IMR-90 (cell line): Measurements from ENCODE around the gene SPRR2G. TPM values are rescaled to one million over a fixed set of nuclear protein-coding genes. Genes with fewer than 3 reads are reported as not detected.
"Not testable (repeated sequence)": the region's sequence is repeated elsewhere in the genome, so short reads cannot be mapped to it uniquely, and the experiment has no call there.

Source experiments
- ATAC-seq: fragments of 200-7000 bp; cut with Tn5 transposase; 2 replicates; pipeline ENCODE4 v1.9.1; 2020; ENCODE audit warnings: low read depth, mild to moderate bottlenecking, moderate library complexity
- BruUV-seq: library from RNA; stranded (reverse); fragments of 400-500 nt; replicated peaks from 2 replicates; lab custom pipeline; 2021; lab: Mats Ljungman, UMichigan
- CTCF ChIA-PET: fragments of 300-600 bp; formaldehyde crosslinking; extraction: SDS; loops from one replicate; lab custom pipeline; 2021; ENCODE audit warnings: antibody characterized with exemption; lab: Yijun Ruan, JAX
- POLR2A ChIA-PET: fragments of 300-600 bp; sonication (Branson Sonifier 250); formaldehyde crosslinking; loops from one replicate; lab custom pipeline; 2022; ENCODE audit warnings: antibody characterized with exemption; ENCODE audit not compliant: unreplicated experiment; lab: Charles Lee
- DNase-seq: peaks from one replicate; pipeline ENCODE4 v3.0.0; 2013
- H2AFZ ChIP-seq: replicated peaks from 2 replicates; pipeline ENCODE3; 2013; ENCODE audit warnings: low read length, mild to moderate bottlenecking; ENCODE audit not compliant: poor library complexity
- H2AK5ac ChIP-seq: 2 replicates; pipeline ENCODE4 v1.6.1; 2013; ENCODE audit warnings: low read depth, low read length, inconsistent platforms
- H2AK9ac ChIP-seq: replicated peaks from 2 replicates; pipeline ENCODE3; 2013; ENCODE audit warnings: mild to moderate bottlenecking, low read depth, low read length, moderate library complexity; ENCODE audit not compliant: poor library complexity
- H2BK120ac ChIP-seq: 2 replicates; pipeline ENCODE4 v1.6.1; 2013; ENCODE audit warnings: low read depth, low read length, inconsistent platforms
- H2BK15ac ChIP-seq: 3 replicates; pipeline ENCODE4 v1.6.1; 2013; ENCODE audit warnings: low read depth, low read length, inconsistent platforms
- H2BK20ac ChIP-seq: 2 replicates; pipeline ENCODE4 v1.6.1; 2013; ENCODE audit warnings: low read depth, mild to moderate bottlenecking, inconsistent platforms, low read length, moderate library complexity
- H2BK5ac ChIP-seq: 2 replicates; pipeline ENCODE4 v1.6.1; 2013; ENCODE audit warnings: mild to moderate bottlenecking, low read depth, low read length, inconsistent platforms; ENCODE audit not compliant: poor library complexity, severe bottlenecking
- H3K14ac ChIP-seq: replicated peaks from 2 replicates; pipeline ENCODE4 v1.6.1; 2013; ENCODE audit warnings: low read depth, low read length, inconsistent platforms
- H3K18ac ChIP-seq: 2 replicates; pipeline ENCODE4 v1.6.1; 2013; ENCODE audit warnings: low read depth, low read length, control low read depth
- H3K23ac ChIP-seq: 2 replicates; pipeline ENCODE4 v1.6.1; 2013; ENCODE audit warnings: low read depth, low read length, inconsistent platforms
- H3K27ac ChIP-seq: 2 replicates; pipeline ENCODE4 v1.5.1; 2013; ENCODE audit warnings: mild to moderate bottlenecking, control low read depth, low read length; ENCODE audit not compliant: insufficient read depth
- H3K27me3 ChIP-seq: 2 replicates; pipeline ENCODE4 v1.6.1; 2013; ENCODE audit warnings: low read length; ENCODE audit not compliant: control insufficient read depth, insufficient read depth
- H3K36me3 ChIP-seq: 2 replicates; pipeline ENCODE4 v1.6.1; 2013; ENCODE audit warnings: low read length, mixed read lengths; ENCODE audit not compliant: control insufficient read depth, insufficient read depth
- H3K4ac ChIP-seq: 2 replicates; pipeline ENCODE4 v1.6.1; 2013; ENCODE audit warnings: low read depth, low read length, inconsistent platforms
- H3K4me1 ChIP-seq: 2 replicates; pipeline ENCODE4 v1.6.1; 2013; ENCODE audit warnings: low read length, mixed read lengths; ENCODE audit not compliant: control insufficient read depth, insufficient read depth
- H3K4me2 ChIP-seq: 2 replicates; pipeline ENCODE4 v1.6.1; 2013; ENCODE audit warnings: low read depth, mild to moderate bottlenecking, control low read depth, low read length, moderate library complexity
- H3K4me3 ChIP-seq: 2 replicates; pipeline ENCODE4 v1.5.1; 2013; ENCODE audit warnings: low read depth, mild to moderate bottlenecking, control low read depth, low read length, moderate library complexity; ENCODE audit not compliant: insufficient read depth
- H3K56ac ChIP-seq: 2 replicates; pipeline ENCODE4 v1.6.1; 2013; ENCODE audit warnings: low read length, inconsistent platforms; ENCODE audit not compliant: insufficient read depth; ENCODE audit errors: extremely low read depth
- H3K79me1 ChIP-seq, 2 experiments: 2 replicates each; pipeline ENCODE4 v1.6.1; 2013; ENCODE audit warnings: low read length in 2 of 2, inconsistent platforms in 1 of 2, low read depth in 1 of 2
- H3K9ac ChIP-seq: 2 replicates; pipeline ENCODE4 v1.6.1; 2013; ENCODE audit warnings: low read depth, low read length, control low read depth
- H3K9me1 ChIP-seq: 2 replicates; pipeline ENCODE4 v1.6.1; 2013; ENCODE audit warnings: low read length, inconsistent platforms; ENCODE audit not compliant: insufficient read depth
- H3K9me3 ChIP-seq: 2 replicates; pipeline ENCODE4 v1.6.1; 2013; ENCODE audit warnings: low read length; ENCODE audit not compliant: control insufficient read depth, insufficient read depth
- H4K20me1 ChIP-seq: 2 replicates; pipeline ENCODE4 v1.6.1; 2013; ENCODE audit warnings: low read length, inconsistent platforms; ENCODE audit not compliant: insufficient read depth
- H4K5ac ChIP-seq: 2 replicates; pipeline ENCODE4 v1.6.1; 2013; ENCODE audit warnings: mild to moderate bottlenecking, low read depth, low read length, control low read depth
- H4K8ac ChIP-seq, 2 experiments: 2 replicates each; pipeline ENCODE4 v1.6.1; 2013; ENCODE audit warnings: low read depth in 2 of 2, low read length in 2 of 2, control low read depth in 1 of 2, inconsistent platforms in 1 of 2
- H4K91ac ChIP-seq: 2 replicates; pipeline ENCODE4 v1.6.1; 2013; ENCODE audit warnings: low read depth, low read length, inconsistent platforms; ENCODE audit not compliant: insufficient read depth
- WGBS, 2 experiments: methylation state at CpG; one replicate each; pipeline versions ENCODE4 v1.1.5 to v1.1.7; 2013; ENCODE audit warnings: missing lambda C conversion rate in 2 of 2; ENCODE audit not compliant: insufficient read length in 1 of 2; ENCODE audit errors: extremely low coverage in 2 of 2; 5-methylcytosine and 5-hydroxymethylcytosine counted together
- dilution Hi-C: fragments of 300-500 bp; cut with HindIII; formaldehyde crosslinking; loops from one replicate; pipeline ENCODE4 v1.14.3; 2018; ENCODE audit warnings: low sequenced_read_pairs; ENCODE audit not compliant: unreplicated experiment
- in situ Hi-C: fragments of 300-500 bp; cut with MboI; formaldehyde crosslinking; loops from 3 replicates; pipeline ENCODE4 v1.14.3; 2019; ENCODE audit warnings: low sequenced_read_pairs, inconsistent platforms, mixed read lengths
- intact Hi-C: fragments of 100-400 bp; cut with micrococcal nuclease; formaldehyde crosslinking; loops from 2 replicates; pipeline ENCODE4 v1.10.0; 2022
- polyA plus RNA-seq, 3 experiments: library from polyadenylated mRNA; depleted of rRNA; stranded (reverse); fragments of >200 nt; gene quantifications; 2 replicates each; pipeline ENCODE4 v1.2.3, GENCODE V29; 2012; ENCODE audit warnings: low replicate concordance in 1 of 3
- total RNA-seq: library from RNA; depleted of rRNA; stranded (reverse); fragments of >200 nt; gene quantifications from 2 replicates; pipeline ENCODE4 v1.2.3, GENCODE V29; 2012

SPRR2G gene
- total and polyA plus RNA-seq, 2 of the 4 experiments (the other 2 are of a cell fraction): not detected

DNA sequence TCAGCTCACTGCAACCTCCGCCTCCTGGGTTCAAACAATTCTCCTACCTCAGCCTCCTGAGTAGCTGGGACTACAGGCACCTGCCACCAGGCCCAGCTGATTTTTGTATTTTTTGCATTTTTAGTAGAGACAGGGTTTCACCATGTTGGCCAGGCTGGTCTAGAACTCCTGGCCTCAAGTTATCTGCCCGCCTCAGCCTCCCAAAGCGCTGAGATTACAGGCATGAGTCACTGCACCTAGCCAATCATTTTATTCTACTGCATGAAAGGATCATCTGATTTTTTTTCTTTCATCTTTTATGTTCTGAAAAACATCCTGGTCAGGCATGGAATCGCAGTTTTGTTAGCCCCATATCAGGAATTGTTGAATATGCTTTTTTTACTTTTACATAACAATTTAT is 22.0 kb downstream of the SPRR2G start:
- H2BK15ac ChIP-seq, H3K36me3 ChIP-seq, H3K18ac ChIP-seq, H3K9ac ChIP-seq, H3K4ac ChIP-seq, CTCF ChIA-PET, dilution Hi-C loops, POLR2A ChIA-PET, H2AK5ac ChIP-seq, in situ Hi-C loops, H3K27ac ChIP-seq, H2BK5ac ChIP-seq, H3K9me1 ChIP-seq, intact Hi-C loops, H2BK120ac ChIP-seq, H4K8ac ChIP-seq, H4K91ac ChIP-seq, H3K56ac ChIP-seq, H3K23ac ChIP-seq, H3K79me1 ChIP-seq, H3K14ac ChIP-seq, DNase-seq, H3K4me3 ChIP-seq, H3K27me3 ChIP-seq, H3K4me2 ChIP-seq, H3K4me1 ChIP-seq, H2AK9ac ChIP-seq, H2BK20ac ChIP-seq, H2AFZ ChIP-seq, H4K5ac ChIP-seq, BruUV-seq, H3K9me3 ChIP-seq, H4K20me1 ChIP-seq, ATAC-seq: not testable (repeated sequence)
- no CpG with 5 or more reads among the region's 4 CpGs for WGBS, 2 experiments
